Measurements from ENCODE around the gene RSRC2.

GRCh38 chr12:122473543-122474323 lies 53.0 kb downstream of the RSRC2 start:
- TF ChIP-seq CTCF (IDR thresholded peaks at IDR 0.05 in 2 of 3, conservative IDR thresholded peaks at IDR 0.05 in 1 of 3; ENCODE audit: borderline replicate concordance in 1 of 3, insufficient read depth in 1 of 3, low read depth in 2 of 3, low read length in 2 of 3) (no peak), RAD21 (IDR thresholded peaks at IDR 0.05; ENCODE audit: low read depth) (no peak), POLR2A (IDR thresholded peaks at IDR 0.05; ENCODE audit: borderline replicate concordance, extremely low read depth, insufficient read depth, insufficient read length) (no peak), ELF1 (IDR thresholded peaks at IDR 0.05; ENCODE audit: borderline replicate concordance, low read depth) (no peak), MAX (IDR thresholded peaks at IDR 0.05) (no peak), ZBTB33 (IDR thresholded peaks at IDR 0.05; ENCODE audit: extremely low read depth, insufficient replicate concordance, low read length) (no peak), EZH2phosphoT487 (IDR thresholded peaks at IDR 0.05; ENCODE audit: borderline replicate concordance) (no peak), SP1 (IDR thresholded peaks at IDR 0.05; ENCODE audit: low read depth) (no peak), CEBPB (IDR thresholded peaks at IDR 0.05; ENCODE audit: low read depth) (no peak)
